GM18951 (cell line): Measurements from ENCODE around the gene BCL2L1.

Experiments used
- POLR2A ChIP-seq: IDR thresholded peaks from 4 replicates; pipeline ENCODE4 v1.6.1; 2011; ENCODE audit warnings: mild to moderate bottlenecking; ENCODE audit not compliant: insufficient read length, insufficient read depth; ENCODE audit errors: extremely low read depth
- in situ Hi-C: fragments of 300-500 bp; cut with MboI; formaldehyde crosslinking; loops from one replicate; pipeline ENCODE4 v1.12.0; 2022; ENCODE audit warnings: low sequenced_read_pairs, mixed read lengths, inconsistent platforms; ENCODE audit not compliant: unreplicated experiment

BCL2L1 gene

GRCh38 chr20:31687777-31688176 lies 34.9 kb downstream of the BCL2L1 start:
- TF ChIP-seq POLR2A, result no peak
- in situ Hi-C loops, result no loop called here

GRCh38 chr20:31685853-31686643 lies 36.6 kb downstream of the BCL2L1 start:
- in situ Hi-C loops, result no loop called here
- no peak for TF ChIP-seq POLR2A

DNA sequence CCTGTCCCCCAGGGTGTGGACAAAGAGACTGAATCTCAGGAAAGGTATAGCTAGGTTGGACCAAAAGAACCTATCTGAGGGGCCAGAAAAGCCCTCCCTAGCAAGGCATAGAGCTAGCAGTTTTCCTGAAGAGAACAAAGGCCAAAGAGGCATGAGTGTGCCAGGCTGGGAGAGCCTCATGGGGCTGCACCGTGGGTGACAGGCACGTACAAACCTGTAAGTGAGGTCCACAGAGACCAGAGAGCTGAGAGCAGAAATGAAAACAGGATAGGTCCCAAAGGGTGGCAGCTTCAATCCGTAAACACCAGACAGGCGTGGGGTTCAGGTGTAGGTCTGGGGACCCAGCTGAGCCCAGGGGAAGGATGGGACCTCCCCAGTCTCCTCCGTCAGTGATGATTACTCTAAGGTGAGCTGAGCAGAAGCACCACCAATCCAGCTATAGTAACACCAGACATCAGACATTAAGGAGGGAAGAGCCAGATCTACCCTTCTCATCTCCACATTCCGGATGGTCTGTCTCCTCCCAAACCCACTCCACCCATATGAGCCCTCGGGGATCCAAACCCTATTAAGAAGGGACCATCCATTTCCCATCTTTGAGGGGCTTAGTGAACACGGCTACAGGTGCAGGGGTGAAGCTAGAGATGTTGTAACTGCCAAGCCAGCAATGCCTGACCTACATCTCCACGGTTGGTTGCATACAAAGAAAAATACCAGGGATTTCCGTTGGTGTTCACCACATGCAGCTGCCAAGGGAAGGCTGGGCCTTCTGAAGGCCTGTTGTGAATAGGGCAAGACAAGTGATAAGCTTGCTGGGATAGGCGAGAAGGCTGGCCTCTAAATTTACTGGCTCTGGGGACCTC lies 38.3 kb downstream of the BCL2L1 start:
- in situ Hi-C loops, result no loop called here
- no peak for TF ChIP-seq POLR2A

GRCh38 chr20:31682927-31683326 lies 39.7 kb downstream of the BCL2L1 start:
- in situ Hi-C loops, result no loop called here

DNA sequence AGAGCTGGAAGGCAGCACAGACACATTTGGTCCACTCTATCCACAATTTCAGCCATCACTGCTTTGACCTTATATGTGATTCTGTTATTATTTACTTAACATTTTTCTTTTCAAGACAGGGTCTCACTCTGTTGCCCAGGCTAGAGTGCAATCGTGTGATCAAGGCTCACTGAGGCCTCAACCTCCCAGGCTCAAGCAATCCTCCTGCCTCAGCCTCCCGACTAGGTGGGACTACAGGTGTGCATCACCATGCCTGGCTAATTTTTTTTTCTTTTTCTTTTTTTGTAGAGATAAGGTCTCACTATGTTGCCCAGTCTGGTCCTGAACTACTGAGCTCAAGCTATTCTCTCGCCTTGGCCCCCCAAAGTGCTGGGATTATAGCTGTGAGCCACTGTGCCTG lies 40.3 kb downstream of the BCL2L1 start:
- no peak for TF ChIP-seq POLR2A
- in situ Hi-C loops, result no loop called here

More at GRCh38 chr20:31682927-31683326, 39.7 kb downstream of the BCL2L1 start:
- TF ChIP-seq POLR2A, result no peak

DNA sequence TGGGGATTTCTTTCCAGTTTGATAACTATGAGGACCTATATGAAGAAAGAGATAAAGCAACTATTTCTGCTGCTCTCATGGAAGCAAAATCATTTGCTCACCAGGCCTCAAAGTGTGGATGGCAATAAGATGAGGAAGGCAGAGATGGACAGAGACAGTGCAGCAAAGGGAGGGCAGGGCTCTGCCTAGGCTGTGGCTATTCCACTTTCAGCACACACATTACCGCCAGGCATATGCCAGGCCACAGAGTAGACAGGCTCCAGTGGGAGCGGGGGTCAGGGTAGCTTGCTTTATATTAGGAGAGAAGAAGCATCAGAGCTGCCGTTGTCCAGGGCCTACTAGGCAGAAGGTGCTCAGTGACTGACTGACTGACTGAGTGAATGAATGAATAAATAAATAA lies 40.9 kb downstream of the BCL2L1 start:
- TF ChIP-seq POLR2A, result no peak
- in situ Hi-C loops, result no loop called here

DNA sequence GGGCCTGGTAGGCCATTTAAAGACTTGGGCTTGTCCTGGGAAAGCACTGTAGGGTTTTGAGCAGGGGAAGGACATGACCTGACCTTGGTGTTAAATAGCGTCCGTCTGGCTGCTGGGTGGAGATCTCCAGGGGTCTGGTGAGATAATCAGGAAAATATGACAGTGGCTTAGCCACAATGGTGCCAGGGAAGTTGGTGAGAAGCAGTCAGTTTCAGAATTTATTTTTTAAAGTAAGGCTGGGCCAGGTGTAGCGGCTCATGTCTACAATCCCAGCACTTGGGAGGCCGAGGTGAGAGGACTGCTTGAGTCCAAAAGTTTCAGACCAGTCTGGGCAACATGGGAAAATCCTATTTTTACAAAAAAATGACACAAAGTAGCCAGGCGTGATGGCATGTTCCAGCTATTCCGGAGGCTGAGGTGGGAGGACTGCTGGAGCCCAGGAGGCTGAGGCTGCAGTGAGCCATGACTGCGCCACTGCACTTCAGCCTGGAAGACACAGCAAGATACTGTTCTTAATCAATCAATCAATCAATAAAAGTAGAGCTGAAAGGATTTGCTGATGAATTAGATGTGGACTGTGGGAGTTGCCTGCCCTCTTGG lies 41.4 kb downstream of the BCL2L1 start:
- in situ Hi-C loops, result no loop called here
- no peak for TF ChIP-seq POLR2A

DNA sequence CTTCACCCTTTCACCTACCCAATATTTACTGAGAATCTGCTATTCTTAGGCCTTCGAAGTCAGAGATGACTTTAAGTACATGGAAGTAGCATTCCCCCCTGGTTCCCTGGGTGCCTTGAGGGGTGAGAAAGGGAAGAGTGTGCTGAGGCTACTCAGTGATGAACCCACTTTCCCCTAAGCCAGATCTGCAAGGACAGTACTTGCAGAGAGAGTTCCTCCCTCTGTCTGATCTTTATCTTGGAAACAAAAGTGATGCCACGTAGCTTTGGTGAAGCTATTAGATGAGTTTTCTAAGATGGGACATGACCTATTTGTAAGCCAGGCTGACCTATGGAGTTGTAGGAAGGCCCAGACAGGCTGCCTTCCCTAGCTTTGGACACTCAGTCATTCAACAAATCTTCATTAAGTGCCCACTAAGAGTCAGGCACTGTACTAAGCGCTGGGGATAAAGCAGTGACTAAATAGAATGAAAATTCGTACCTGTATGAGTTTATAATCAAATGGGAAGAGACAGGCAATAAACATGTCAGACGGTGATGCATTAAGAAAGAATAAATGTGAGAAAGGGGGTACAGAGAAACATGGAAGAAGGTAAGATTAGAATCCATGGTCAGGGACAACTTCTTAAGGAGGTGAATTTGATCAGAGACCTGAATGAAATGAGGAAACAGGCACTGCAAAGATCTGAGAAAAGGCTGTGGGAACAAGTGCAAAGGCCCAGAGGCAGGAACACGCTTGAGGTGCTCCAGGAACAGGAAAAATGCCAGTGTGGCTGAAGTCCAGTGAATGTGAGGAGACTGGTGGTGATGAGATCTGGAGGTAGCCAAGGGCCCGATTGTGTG lies 42.2 kb downstream of the BCL2L1 start:
- TF ChIP-seq POLR2A, result no peak
- in situ Hi-C loops, result no loop called here

DNA sequence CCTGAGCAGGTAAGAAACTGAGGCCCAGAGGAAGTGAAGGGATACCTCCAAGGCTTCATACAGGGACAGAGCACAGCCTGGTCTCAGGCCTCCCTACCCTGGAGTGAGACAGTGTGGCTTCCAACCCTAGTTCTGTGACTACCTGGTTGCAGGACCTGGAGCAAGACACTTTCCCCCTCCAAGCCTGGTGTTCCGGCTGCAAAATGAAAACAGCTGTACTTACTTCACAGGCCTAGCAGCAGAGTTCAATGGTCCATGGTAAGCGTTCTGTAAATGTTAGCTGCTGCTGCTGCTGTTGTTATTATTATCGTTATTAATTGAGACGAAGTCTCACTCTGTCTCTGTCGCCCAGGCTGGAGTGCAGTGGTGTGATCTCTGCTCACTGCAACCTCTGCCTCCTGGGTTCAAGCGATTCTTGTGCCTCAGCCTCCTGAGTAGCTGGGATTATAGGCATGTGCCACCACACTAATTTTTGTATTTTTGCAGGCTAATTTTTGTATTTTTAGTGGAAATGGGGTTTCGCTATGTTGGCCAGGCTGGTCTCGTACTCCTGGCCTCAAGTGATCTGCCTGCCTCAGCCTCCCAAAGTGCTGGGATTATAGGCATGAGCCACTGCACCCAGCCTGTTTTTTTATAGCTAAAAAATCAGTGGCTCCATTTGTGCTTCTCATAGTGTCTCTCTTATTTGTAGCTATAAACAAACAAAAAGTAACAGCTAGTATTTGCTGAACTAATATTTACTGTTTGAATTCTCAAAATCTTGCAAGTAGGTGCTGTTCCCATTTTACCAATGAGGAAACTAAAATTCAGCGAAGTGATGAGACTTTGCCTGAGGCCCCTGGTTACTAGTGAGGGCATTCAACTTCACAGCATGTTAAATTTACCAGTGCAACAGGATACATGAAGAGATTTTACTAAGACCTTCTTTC lies 43.0 kb downstream of the BCL2L1 start:
- in situ Hi-C loops, result no loop called here
- TF ChIP-seq POLR2A, result no peak

GRCh38 chr20:31678389-31679356 lies 44.0 kb downstream of the BCL2L1 start:
- in situ Hi-C loops, result no loop called here
- TF ChIP-seq POLR2A, result no peak
